Astrocyte (in vitro differentiated cells and primary cell): ENCODE results near the gene PIK3C2G. TPM values are rescaled to one million over a fixed set of nuclear protein-coding genes. Genes with fewer than 3 reads are reported as not detected.

ENCODE experiments used
- DNase-seq: peaks from one replicate; pipeline ENCODE4 v3.0.0-alpha.2; 2010; ENCODE audit warnings: low read depth
- FAIRE-seq: peaks from 2 replicates; lab custom pipeline; 2011; peaks lifted over from hg19 to GRCh38; lab: Jason Lieb, UNC
- H2AFZ ChIP-seq: 2 replicates; pipeline ENCODE4 v1.6.0; 2012; ENCODE audit warnings: low read depth, low read length, inconsistent platforms
- H3K27ac ChIP-seq: 2 replicates; pipeline ENCODE4 v1.5.1; 2011; ENCODE audit warnings: low read depth, low read length, inconsistent platforms
- H3K27me3 ChIP-seq: 2 replicates; pipeline ENCODE4 v1.6.0; 2011; ENCODE audit warnings: low read length, inconsistent platforms; ENCODE audit not compliant: insufficient read depth
- H3K36me3 ChIP-seq: 2 replicates; pipeline ENCODE4 v1.5.1; 2011; ENCODE audit warnings: low read length, inconsistent platforms; ENCODE audit not compliant: insufficient read depth
- H3K4me1 ChIP-seq: 2 replicates; pipeline ENCODE4 v1.5.1; 2011; ENCODE audit warnings: low read length, inconsistent platforms; ENCODE audit not compliant: insufficient read depth
- H3K4me2 ChIP-seq: 2 replicates; pipeline ENCODE4 v1.6.0; 2012; ENCODE audit warnings: low read length, inconsistent platforms
- H3K4me3 ChIP-seq: 2 replicates; pipeline ENCODE4 v1.5.1; 2011; ENCODE audit warnings: low read depth, mild to moderate bottlenecking, low read length, inconsistent platforms; ENCODE audit not compliant: insufficient read depth
- H3K79me2 ChIP-seq: 2 replicates; pipeline ENCODE4 v1.6.0; 2012; ENCODE audit warnings: mild to moderate bottlenecking, low read length, inconsistent platforms; ENCODE audit not compliant: insufficient read depth
- H3K9ac ChIP-seq: 2 replicates; pipeline ENCODE4 v1.6.0; 2012; ENCODE audit warnings: mild to moderate bottlenecking, low read length, inconsistent platforms
- H3K9me3 ChIP-seq: 2 replicates; pipeline ENCODE4 v1.5.1; 2012; ENCODE audit warnings: low read depth, mild to moderate bottlenecking, low read length, inconsistent platforms; ENCODE audit not compliant: insufficient read depth
- H4K20me1 ChIP-seq: 2 replicates; pipeline ENCODE4 v1.6.0; 2012; ENCODE audit warnings: low read length, inconsistent platforms; ENCODE audit not compliant: insufficient read depth
- H3K27ac Mint-ChIP-seq: one replicate; pipeline ENCODE4 v1.8.0; 2021; ENCODE audit warnings: mild to moderate bottlenecking, mixed read lengths; ENCODE audit not compliant: unreplicated experiment
- H3K27me3 Mint-ChIP-seq: one replicate; pipeline ENCODE4 v1.8.0; 2021; ENCODE audit warnings: low read depth, mixed read lengths; ENCODE audit not compliant: unreplicated experiment
- H3K36me3 Mint-ChIP-seq: one replicate; pipeline ENCODE4 v1.8.0; 2021; ENCODE audit warnings: low read depth, mixed read lengths; ENCODE audit not compliant: unreplicated experiment
- H3K4me1 Mint-ChIP-seq: one replicate; pipeline ENCODE4 v1.8.0; 2021; ENCODE audit warnings: low read depth, mixed read lengths; ENCODE audit not compliant: unreplicated experiment
- H3K4me3 Mint-ChIP-seq: one replicate; pipeline ENCODE4 v1.8.0; 2021; ENCODE audit warnings: mild to moderate bottlenecking, moderate library complexity, mixed read lengths; ENCODE audit not compliant: unreplicated experiment
- H3K9me3 Mint-ChIP-seq: one replicate; pipeline ENCODE4 v1.8.0; 2021; ENCODE audit warnings: mild to moderate bottlenecking, mixed read lengths; ENCODE audit not compliant: unreplicated experiment
- EZH2 ChIP-seq: IDR thresholded peaks from 2 replicates; pipeline ENCODE4 v1.6.1; 2012; ENCODE audit warnings: mild to moderate bottlenecking, low read length, inconsistent platforms; ENCODE audit not compliant: insufficient read depth
- total RNA-seq: library from RNA; stranded (reverse); gene quantifications from 2 replicates; pipeline ENCODE4 v1.2.1, GENCODE V29; 2021
- TF ChIP-seq, protein P1 (sequence below): IDR thresholded peaks from 2 replicates; pipeline ENCODE4 v1.5.1; 2011; ENCODE audit warnings: low read depth, mild to moderate bottlenecking, inconsistent platforms, low read length, moderate library complexity; ENCODE audit not compliant: insufficient read depth

Gene PIK3C2G
- total RNA-seq, 1 donor from 2014 or later = 0.05 TPM

DNA sequence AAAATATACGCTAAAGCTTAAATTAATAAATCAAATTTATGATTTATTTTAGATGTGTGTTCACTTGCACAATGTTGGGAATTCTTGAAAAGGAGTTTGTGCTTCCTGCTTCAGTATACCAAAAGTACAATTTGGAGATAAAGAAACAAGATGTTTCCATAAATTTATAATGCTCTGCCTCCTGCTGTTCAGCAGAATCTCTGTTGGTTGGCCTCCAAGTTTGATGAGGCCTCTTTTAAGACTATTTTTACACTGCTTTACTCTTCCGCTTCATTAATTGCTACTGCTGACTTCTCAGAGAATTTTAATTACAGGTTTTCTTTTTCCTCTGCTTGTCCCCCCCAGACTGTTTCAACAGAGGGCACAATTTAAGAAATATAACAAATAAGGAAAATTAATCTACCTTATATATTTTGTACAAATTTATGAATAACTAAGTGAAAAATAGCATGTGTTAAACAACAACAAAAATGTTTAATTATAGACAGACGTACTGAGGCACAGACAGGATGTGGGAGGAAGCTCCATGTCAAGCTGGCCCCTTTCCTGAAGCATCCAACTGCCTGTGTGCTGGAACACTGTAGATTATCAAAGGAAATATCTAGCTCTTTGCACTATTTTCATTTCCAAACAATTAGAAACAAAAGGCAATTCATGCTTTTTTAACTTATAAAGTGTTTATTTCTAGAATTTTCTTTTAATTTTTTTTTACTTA, 83.9 kb downstream of the PIK3C2G start:
- Mint-ChIP-seq H3K27me3 (no peaks in the 10 kb centered on the region), H3K36me3 (no peaks in the 10 kb centered on the region), H3K9me3 (no peaks in the 10 kb centered on the region), H3K4me3 (no peak overlapping the region), H3K4me1 (no peaks in the 10 kb centered on the region), H3K27ac (no peak overlapping the region)
- no peaks in the 10 kb centered on the region for H3K79me2 ChIP-seq
- H3K27ac ChIP-seq = no peak overlapping the region
- H3K9ac ChIP-seq = no peak overlapping the region
- FAIRE-seq (no peak), DNase-seq (peak; percentile 1)
- no peaks in the 10 kb centered on the region for H3K4me1 ChIP-seq
- H2AFZ ChIP-seq = no peak overlapping the region
- H4K20me1 ChIP-seq = no peaks in the 10 kb centered on the region
- no peaks in the 10 kb centered on the region for H3K9me3 ChIP-seq
- no peaks in the 10 kb centered on the region for H3K27me3 ChIP-seq
- H3K36me3 ChIP-seq = no peaks in the 10 kb centered on the region
- no peak overlapping the region for H3K4me2 ChIP-seq
- TF ChIP-seq EZH2 = no peak
- TF ChIP-seq, protein P1, sequence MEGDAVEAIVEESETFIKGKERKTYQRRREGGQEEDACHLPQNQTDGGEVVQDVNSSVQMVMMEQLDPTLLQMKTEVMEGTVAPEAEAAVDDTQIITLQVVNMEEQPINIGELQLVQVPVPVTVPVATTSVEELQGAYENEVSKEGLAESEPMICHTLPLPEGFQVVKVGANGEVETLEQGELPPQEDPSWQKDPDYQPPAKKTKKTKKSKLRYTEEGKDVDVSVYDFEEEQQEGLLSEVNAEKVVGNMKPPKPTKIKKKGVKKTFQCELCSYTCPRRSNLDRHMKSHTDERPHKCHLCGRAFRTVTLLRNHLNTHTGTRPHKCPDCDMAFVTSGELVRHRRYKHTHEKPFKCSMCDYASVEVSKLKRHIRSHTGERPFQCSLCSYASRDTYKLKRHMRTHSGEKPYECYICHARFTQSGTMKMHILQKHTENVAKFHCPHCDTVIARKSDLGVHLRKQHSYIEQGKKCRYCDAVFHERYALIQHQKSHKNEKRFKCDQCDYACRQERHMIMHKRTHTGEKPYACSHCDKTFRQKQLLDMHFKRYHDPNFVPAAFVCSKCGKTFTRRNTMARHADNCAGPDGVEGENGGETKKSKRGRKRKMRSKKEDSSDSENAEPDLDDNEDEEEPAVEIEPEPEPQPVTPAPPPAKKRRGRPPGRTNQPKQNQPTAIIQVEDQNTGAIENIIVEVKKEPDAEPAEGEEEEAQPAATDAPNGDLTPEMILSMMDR = no peak
- H3K4me3 ChIP-seq = no peak overlapping the region

DNA sequence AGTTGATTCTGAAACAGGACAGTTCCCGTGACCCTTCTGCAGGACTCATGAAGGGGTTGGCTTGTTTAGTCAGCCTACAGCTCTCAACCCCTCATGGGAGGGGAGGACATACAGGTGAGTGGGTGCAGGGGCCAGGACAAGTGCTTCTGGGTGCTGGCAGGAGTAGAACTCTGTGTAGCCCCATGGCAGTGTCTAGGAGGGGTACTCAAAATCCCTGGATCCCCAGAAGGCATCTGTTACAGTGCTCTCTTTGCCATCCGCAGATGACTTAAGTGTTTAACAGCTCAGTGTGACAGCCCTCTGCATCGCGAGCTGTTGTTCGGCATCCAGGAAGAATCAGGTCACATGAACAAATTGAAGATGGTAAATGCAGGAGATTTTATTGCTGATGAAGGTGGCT, 91.0 kb downstream of the PIK3C2G start:
- Mint-ChIP-seq H3K27ac (no peak overlapping the region), H3K27me3 (no peaks in the 10 kb centered on the region)
- TF ChIP-seq, protein P1 = no peak
- no peak for TF ChIP-seq EZH2

DNA sequence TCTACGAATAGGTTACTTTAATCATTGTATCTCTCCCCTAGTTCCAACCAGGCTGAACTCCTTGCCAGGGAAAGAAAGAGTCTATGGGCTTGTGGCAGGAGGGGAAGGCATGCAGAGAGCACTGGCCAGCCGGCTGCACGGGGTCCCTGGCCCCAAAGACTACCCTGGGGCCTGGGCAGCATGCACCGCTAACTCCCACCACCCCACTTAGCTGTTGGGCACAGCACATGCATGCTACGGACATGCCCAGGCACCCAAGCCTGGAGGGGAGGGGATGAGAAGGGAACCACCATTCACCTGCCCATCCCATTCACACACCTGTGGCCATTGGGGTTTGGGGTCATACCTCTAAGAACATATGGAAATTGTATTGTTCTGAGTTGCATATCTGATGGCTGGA, 94.1 kb downstream of the PIK3C2G start:
- H3K9me3 Mint-ChIP-seq = no peaks in the 10 kb centered on the region

More for the DNA sequence above, 91.0 kb downstream of the PIK3C2G start:
- H3K79me2 ChIP-seq = no peaks in the 10 kb centered on the region
- H3K9me3 Mint-ChIP-seq = no peaks in the 10 kb centered on the region
- H4K20me1 ChIP-seq = no peaks in the 10 kb centered on the region
- no peaks in the 10 kb centered on the region for H3K36me3 ChIP-seq
- H3K9me3 ChIP-seq = no peaks in the 10 kb centered on the region
- no peak overlapping the region for H3K4me3 ChIP-seq
- no peak overlapping the region for H3K27ac ChIP-seq
- DNase-seq = no peak
- FAIRE-seq = no peak
- no peaks in the 10 kb centered on the region for H3K36me3 Mint-ChIP-seq
- no peaks in the 10 kb centered on the region for H3K27me3 ChIP-seq
- H3K4me2 ChIP-seq = no peak overlapping the region
- H3K4me1 ChIP-seq = no peaks in the 10 kb centered on the region
- no peak overlapping the region for H3K9ac ChIP-seq
- H3K4me3 Mint-ChIP-seq = no peak overlapping the region
- H3K4me1 Mint-ChIP-seq = no peaks in the 10 kb centered on the region
- no peak overlapping the region for H2AFZ ChIP-seq

More for the DNA sequence above, 94.1 kb downstream of the PIK3C2G start:
- DNase-seq = no peak
- Mint-ChIP-seq H3K36me3 (no peaks in the 10 kb centered on the region), H3K4me3 (no peak overlapping the region), H3K27ac (no peak overlapping the region), H3K4me1 (no peaks in the 10 kb centered on the region), H3K27me3 (no peaks in the 10 kb centered on the region)
- Histone ChIP-seq H3K79me2 (no peaks in the 10 kb centered on the region), H3K27ac (no peak overlapping the region), H3K9ac (no peak overlapping the region), H3K9me3 (no peaks in the 10 kb centered on the region), H3K4me3 (no peak overlapping the region), H3K27me3 (no peaks in the 10 kb centered on the region), H3K36me3 (no peaks in the 10 kb centered on the region), H3K4me1 (no peaks in the 10 kb centered on the region), H2AFZ (no peak overlapping the region), H3K4me2 (no peak overlapping the region), H4K20me1 (no peaks in the 10 kb centered on the region)
- TF ChIP-seq EZH2 = no peak
- TF ChIP-seq, protein P1 = no peak
- FAIRE-seq = no peak
